ENCODE data around the gene SRRT.

SRRT gene

DNA sequence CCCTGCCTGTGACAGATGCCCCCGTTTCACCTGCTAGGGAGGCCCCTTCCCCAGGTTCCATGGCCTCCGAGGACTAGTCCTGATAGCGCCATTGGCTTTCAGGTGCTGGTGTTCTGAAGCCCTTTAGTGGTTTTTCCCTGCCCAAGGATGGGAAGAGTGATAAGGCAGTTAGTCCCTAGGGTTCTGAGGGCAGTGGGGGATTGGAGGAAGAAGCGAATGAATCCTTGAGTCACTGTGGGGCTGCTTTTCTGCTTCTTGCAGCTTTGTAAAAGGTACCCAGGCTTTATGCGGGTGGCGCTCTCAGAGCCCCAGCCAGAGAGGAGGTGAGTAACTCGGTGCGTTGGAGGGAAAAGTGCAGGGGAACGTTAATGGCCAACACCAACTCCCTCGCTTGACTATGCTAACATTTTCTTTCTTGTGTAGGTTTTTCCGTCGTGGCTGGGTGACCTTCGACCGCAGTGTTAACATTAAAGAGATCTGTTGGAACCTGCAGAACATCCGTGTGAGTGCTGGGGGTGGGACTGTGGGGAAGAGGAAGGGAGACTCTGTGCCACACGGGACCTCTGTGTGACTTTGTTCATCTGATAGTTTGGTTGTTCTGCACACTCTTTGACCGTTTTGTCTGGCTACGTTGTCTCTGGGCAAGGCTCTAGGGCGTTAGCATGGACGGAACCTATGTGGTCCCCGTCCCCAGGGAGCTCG, 10.7 kb downstream of the SRRT start:
- Histone ChIP-seq H3K4me3 (ENCODE audit: low read length) (no peak overlapping the region), H3K9me3 (ENCODE audit: insufficient read depth, low read depth, low read length) (no peaks in the 10 kb centered on the region), H3K4me1 (ENCODE audit: insufficient read depth, low read length) (no peaks in the 10 kb centered on the region), H3K36me3 (ENCODE audit: insufficient read depth, low read length) (peaks cover 81% of the 10 kb centered on the region), H3K27ac (ENCODE audit: low read depth, low read length) (no peak overlapping the region), H3K27me3 (ENCODE audit: insufficient read depth, low read length) (no peaks in the 10 kb centered on the region), H3K9ac (ENCODE audit: low read depth, low read length) (no peak overlapping the region)
- 94% methylated on average over 22 of the region's 22 CpGs for WGBS

DNA sequence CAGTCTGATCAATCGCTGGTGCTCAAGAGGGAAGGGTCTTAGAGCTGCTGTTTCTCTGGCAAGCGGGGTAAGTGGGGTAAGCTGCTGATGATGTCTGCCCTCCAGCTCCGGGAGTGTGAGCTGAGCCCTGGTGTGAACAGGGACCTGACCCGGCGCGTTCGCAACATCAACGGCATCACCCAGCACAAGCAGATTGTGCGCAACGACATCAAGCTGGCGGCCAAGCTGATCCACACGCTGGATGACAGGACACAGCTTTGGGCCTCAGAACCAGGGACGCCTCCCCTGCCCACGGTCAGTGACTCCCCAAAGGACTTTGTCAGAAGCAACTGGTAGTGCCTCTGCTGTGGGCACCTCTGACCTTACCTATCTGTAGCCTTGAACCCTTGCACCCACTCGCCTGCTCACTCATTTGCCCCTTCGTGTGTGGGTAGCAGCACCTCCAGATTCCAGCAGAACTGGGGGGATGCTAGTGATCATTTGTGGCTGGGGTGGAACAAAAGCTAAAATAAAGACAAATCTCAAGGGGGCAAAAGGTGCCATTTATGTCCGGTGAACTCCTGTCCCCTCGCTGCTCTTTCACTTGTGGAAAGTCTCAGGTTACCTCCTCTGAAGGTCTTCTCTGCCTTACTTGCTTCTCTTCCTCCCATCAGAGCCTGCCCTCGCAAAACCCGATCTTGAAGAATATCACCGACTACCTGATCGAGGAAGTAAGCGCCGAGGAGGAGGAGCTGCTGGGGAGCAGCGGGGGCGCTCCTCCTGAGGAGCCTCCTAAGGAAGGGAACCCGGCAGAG, 11.4 kb downstream of the SRRT start:
- Histone ChIP-seq H3K4me1 (ENCODE audit: insufficient read depth, low read length) (no peaks in the 10 kb centered on the region), H3K27me3 (ENCODE audit: insufficient read depth, low read length) (no peaks in the 10 kb centered on the region), H3K9me3 (ENCODE audit: insufficient read depth, low read depth, low read length) (no peaks in the 10 kb centered on the region), H3K9ac (ENCODE audit: low read depth, low read length) (no peak overlapping the region), H3K4me3 (ENCODE audit: low read length) (no peak overlapping the region), H3K27ac (ENCODE audit: low read depth, low read length) (no peak overlapping the region), H3K36me3 (ENCODE audit: insufficient read depth, low read length) (peaks cover 74% of the 10 kb centered on the region)
- 94% methylated on average over 27 of the region's 27 CpGs for WGBS

GRCh38 chr7:100886936-100887515, 12.1 kb downstream of the SRRT start:
- H3K9me3 ChIP-seq (ENCODE audit: insufficient read depth, low read depth, low read length) = no peaks in the 10 kb centered on the region
- H3K4me3 ChIP-seq (ENCODE audit: low read length) = no peak overlapping the region
- no peaks in the 10 kb centered on the region for H3K4me1 ChIP-seq (ENCODE audit: insufficient read depth, low read length)
- H3K27me3 ChIP-seq (ENCODE audit: insufficient read depth, low read length) = no peaks in the 10 kb centered on the region
- no peak overlapping the region for H3K27ac ChIP-seq (ENCODE audit: low read depth, low read length)
- peaks cover 67% of the 10 kb centered on the region for H3K36me3 ChIP-seq (ENCODE audit: insufficient read depth, low read length)
- H3K9ac ChIP-seq (ENCODE audit: low read depth, low read length) = no peak overlapping the region
- WGBS = 93% methylated on average over 25 of the region's 25 CpGs

GRCh38 chr7:100887516-100888290, 12.8 kb downstream of the SRRT start:
- H3K4me3 ChIP-seq (ENCODE audit: low read length) = peak overlapping the region; percentile 91
- no peaks in the 10 kb centered on the region for H3K4me1 ChIP-seq (ENCODE audit: insufficient read depth, low read length)
- no peak overlapping the region for H3K9ac ChIP-seq (ENCODE audit: low read depth, low read length)
- H3K36me3 ChIP-seq (ENCODE audit: insufficient read depth, low read length) = peaks cover 60% of the 10 kb centered on the region
- H3K27me3 ChIP-seq (ENCODE audit: insufficient read depth, low read length) = no peaks in the 10 kb centered on the region
- H3K9me3 ChIP-seq (ENCODE audit: insufficient read depth, low read depth, low read length) = no peaks in the 10 kb centered on the region
- H3K27ac ChIP-seq (ENCODE audit: low read depth, low read length) = peak overlapping the region; percentile 34; the same call in 1 of the 2 replicates
- WGBS = 82% methylated on average over 21 of the region's 21 CpGs

GRCh38 chr7:100888291-100888987, 13.5 kb downstream of the SRRT start:
- no peaks in the 10 kb centered on the region for H3K27me3 ChIP-seq (ENCODE audit: insufficient read depth, low read length)
- H3K36me3 ChIP-seq (ENCODE audit: insufficient read depth, low read length) = peaks cover 53% of the 10 kb centered on the region
- no peaks in the 10 kb centered on the region for H3K9me3 ChIP-seq (ENCODE audit: insufficient read depth, low read depth, low read length)
- H3K9ac ChIP-seq (ENCODE audit: low read depth, low read length) = peak overlapping the region; percentile 96
- peak overlapping the region; percentile 88 for H3K27ac ChIP-seq (ENCODE audit: low read depth, low read length)
- H3K4me1 ChIP-seq (ENCODE audit: insufficient read depth, low read length) = no peaks in the 10 kb centered on the region
- WGBS = 83% methylated on average over 18 of the region's 18 CpGs
- peak overlapping the region; percentile 91 for H3K4me3 ChIP-seq (ENCODE audit: low read length)

DNA sequence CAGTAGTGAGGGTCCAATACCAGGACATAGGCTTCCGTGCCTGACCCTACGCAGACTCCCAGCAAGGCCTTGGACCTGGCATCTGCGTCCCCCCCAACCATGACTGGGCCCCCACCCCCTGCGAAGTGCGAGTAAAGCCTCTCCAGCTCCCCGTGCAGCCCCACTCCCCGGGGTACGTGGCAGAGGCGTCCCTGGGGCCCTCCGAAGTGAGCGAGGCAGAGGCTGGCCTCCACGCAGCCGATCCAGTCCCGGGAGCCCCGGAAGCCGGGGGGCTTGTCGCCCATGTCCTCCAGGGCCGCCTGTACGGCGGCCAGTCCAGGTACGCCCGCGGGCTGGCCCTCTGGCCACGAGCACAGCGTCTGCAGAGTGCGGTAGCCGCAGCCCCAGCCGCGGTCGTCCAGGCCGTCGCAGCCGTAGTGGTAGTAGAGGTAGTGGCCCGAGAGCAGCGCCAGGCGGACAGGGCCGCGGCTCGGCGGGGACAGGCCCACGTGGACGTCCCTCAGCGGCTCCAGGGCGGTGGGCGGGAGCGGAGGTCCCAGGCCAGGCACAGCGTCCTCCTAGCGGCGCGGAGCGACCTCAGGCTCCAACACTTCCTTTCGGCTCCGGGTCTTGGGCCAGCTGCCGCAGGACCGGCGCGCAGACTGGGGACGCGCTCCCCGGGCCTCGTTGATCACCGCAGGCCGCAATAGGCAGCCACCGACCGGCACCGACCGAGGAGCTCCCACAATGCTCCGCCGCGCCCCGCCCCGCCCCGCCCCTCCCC, 14.3 kb downstream of the SRRT start, which contains the start of gene UFSP1:
UFSP1 (minus strand) TSS at position 728 of the 763 bp plus-strand sequence; CDS start at position 284, 444 bp downstream.
- no peaks in the 10 kb centered on the region for H3K9me3 ChIP-seq (ENCODE audit: insufficient read depth, low read depth, low read length)
- H3K27me3 ChIP-seq (ENCODE audit: insufficient read depth, low read length) = no peaks in the 10 kb centered on the region; the same call in 1 of the 2 replicates
- H3K4me1 ChIP-seq (ENCODE audit: insufficient read depth, low read length) = no peaks in the 10 kb centered on the region
- H3K36me3 ChIP-seq (ENCODE audit: insufficient read depth, low read length) = peaks cover 45% of the 10 kb centered on the region
- H3K9ac ChIP-seq (ENCODE audit: low read depth, low read length) = peak within 1 kb of the TSS; percentile 96
- 3% methylated on average over 70 of the region's 73 CpGs for whole genome bisulfite sequencing
- peak within 1 kb of the TSS; percentile 91 for H3K4me3 ChIP-seq (ENCODE audit: low read length)
- peak within 1 kb of the TSS; percentile 92 for H3K27ac ChIP-seq (ENCODE audit: low read depth, low read length)

GRCh38 chr7:100890653-100891567, 16.0 kb downstream of the SRRT start:
- Histone ChIP-seq H3K9ac (ENCODE audit: low read depth, low read length) (peak overlapping the region; percentile 88), H3K9me3 (ENCODE audit: insufficient read depth, low read depth, low read length) (no peaks in the 10 kb centered on the region), H3K4me1 (ENCODE audit: insufficient read depth, low read length) (no peaks in the 10 kb centered on the region), H3K4me3 (ENCODE audit: low read length) (peak overlapping the region; percentile 70), H3K36me3 (ENCODE audit: insufficient read depth, low read length) (peaks cover 28% of the 10 kb centered on the region), H3K27me3 (ENCODE audit: insufficient read depth, low read length) (peaks cover 14% of the 10 kb centered on the region), H3K27ac (ENCODE audit: low read depth, low read length) (peak overlapping the region; percentile 92)
- WGBS = 34% methylated on average over 41 of the region's 43 CpGs

DNA sequence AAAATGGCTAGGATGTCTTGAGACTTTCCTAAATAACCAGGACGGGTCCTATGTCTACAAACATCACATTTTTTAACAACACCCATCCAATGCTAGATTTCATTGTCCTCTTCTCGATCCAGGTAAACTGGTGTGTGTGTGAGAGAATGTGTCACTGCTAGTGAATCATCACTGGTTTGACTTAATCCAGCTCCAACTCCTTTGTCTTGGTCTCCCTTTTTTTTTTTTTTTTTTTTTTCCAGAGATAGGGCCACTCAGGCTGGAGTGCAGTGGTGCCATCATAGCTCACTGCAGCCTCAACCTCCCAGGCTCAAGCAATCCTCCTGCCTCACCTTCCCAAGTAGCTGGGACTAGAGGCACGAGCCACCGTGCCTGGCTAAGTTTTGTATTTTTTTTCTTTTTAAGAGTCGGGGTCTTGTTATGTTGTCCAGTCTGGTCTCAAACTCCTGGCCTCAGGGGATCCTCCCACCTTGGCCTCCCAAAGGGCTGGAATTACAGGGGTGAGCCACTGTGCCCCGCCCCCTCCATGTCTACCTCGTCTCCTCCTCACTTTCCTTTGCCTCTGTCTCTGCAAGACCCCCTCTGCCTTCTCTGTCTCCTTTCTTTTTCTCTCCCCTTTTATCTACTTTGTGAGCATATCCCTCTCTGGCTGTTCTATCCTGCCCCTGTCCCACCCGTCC, 16.8 kb downstream of the SRRT start:
- no peaks in the 10 kb centered on the region for H3K9me3 ChIP-seq (ENCODE audit: insufficient read depth, low read depth, low read length)
- 83% methylated on average over 6 of the region's 8 CpGs for WGBS
- H3K9ac ChIP-seq (ENCODE audit: low read depth, low read length) = peak overlapping the region; percentile 88; the same call in 1 of the 2 replicates
- peak overlapping the region; percentile 36; the same call in 1 of the 2 replicates for H3K27ac ChIP-seq (ENCODE audit: low read depth, low read length)
- H3K27me3 ChIP-seq (ENCODE audit: insufficient read depth, low read length) = peaks cover 22% of the 10 kb centered on the region
- peaks cover 21% of the 10 kb centered on the region for H3K36me3 ChIP-seq (ENCODE audit: insufficient read depth, low read length)
- peak overlapping the region; percentile 70 for H3K4me3 ChIP-seq (ENCODE audit: low read length)
- H3K4me1 ChIP-seq (ENCODE audit: insufficient read depth, low read length) = no peaks in the 10 kb centered on the region

Measured in HUES64 (cell line).